ENCODE results near the gene FBXO36.

- TF ChIP-seq, protein P1, sequence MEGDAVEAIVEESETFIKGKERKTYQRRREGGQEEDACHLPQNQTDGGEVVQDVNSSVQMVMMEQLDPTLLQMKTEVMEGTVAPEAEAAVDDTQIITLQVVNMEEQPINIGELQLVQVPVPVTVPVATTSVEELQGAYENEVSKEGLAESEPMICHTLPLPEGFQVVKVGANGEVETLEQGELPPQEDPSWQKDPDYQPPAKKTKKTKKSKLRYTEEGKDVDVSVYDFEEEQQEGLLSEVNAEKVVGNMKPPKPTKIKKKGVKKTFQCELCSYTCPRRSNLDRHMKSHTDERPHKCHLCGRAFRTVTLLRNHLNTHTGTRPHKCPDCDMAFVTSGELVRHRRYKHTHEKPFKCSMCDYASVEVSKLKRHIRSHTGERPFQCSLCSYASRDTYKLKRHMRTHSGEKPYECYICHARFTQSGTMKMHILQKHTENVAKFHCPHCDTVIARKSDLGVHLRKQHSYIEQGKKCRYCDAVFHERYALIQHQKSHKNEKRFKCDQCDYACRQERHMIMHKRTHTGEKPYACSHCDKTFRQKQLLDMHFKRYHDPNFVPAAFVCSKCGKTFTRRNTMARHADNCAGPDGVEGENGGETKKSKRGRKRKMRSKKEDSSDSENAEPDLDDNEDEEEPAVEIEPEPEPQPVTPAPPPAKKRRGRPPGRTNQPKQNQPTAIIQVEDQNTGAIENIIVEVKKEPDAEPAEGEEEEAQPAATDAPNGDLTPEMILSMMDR (IDR thresholded peaks at IDR 0.05; ENCODE audit: borderline replicate concordance, extremely low read depth, low read length, poor library complexity, severe bottlenecking) = no peak
- no peak for TF ChIP-seq EZH2 (IDR thresholded peaks at IDR 0.05; ENCODE audit: borderline replicate concordance, low read depth, low read length, severe bottlenecking)
Measured at GRCh38 chr2:230016844-230017243, 94.5 kb downstream of the FBXO36 start.

All from DND-41 (cell line).